Breast epithelium (tissue), 4 donors: ENCODE results near the gene MAZ. TPM values are rescaled to one million over a fixed set of nuclear protein-coding genes. Genes with fewer than 3 reads are reported as not detected.
"Not testable (repeated sequence)": the region's sequence is repeated elsewhere in the genome, so short reads cannot be mapped to it uniquely, and the experiment has no call there.

ENCODE experiments used
- DNase-seq, 2 donors: peaks; one replicate each; pipeline ENCODE4 v3.0.0-alpha.2; 2019; ENCODE audit warnings: low spot score in 2 of 2
- H3K27ac ChIP-seq, 2 donors: fragments of 200-600 bp; sonication (generic) in 1 of 2; one replicate each; pipeline ENCODE4 v1.5.1; 2016 to 2019; ENCODE audit warnings: mild to moderate bottlenecking in 1 of 2
- H3K27me3 ChIP-seq, 2 donors: fragments of 200-600 bp; sonication (generic) in 1 of 2; one replicate each; pipeline versions ENCODE4 v1.5.1 to v1.6.0; 2017 to 2019; ENCODE audit warnings: control low read depth in 1 of 2, mild to moderate bottlenecking in 1 of 2
- H3K36me3 ChIP-seq: fragments of 200-600 bp; one replicate; pipeline ENCODE4 v1.5.1; 2019
- H3K4me1 ChIP-seq, 2 donors: fragments of 200-600 bp; sonication (generic); one replicate each; pipeline ENCODE4 v1.5.1; 2016 to 2019; ENCODE audit warnings: control low read depth in 1 of 2
- H3K4me3 ChIP-seq, 3 donors: fragments of 200-600 bp; sonication (generic); 1 replicate in 2 of 3; 2 replicates in 1 of 3; pipeline ENCODE4 v1.5.1; 2016 to 2019; ENCODE audit warnings: mild to moderate bottlenecking in 3 of 3, moderate library complexity in 2 of 3
- H3K9me3 ChIP-seq, 2 donors: fragments of 200-600 bp; sonication (generic) in 1 of 2; one replicate each; pipeline ENCODE4 v1.5.1; 2016 to 2019; ENCODE audit warnings: control low read depth in 1 of 2
- POLR2A ChIP-seq: fragments of 450-650 bp; IDR thresholded peaks from one replicate; pipeline ENCODE4 v1.6.1; 2016; ENCODE audit warnings: antibody characterized with exemption, mild to moderate bottlenecking, moderate library complexity
- POLR2AphosphoS5 ChIP-seq, 3 donors: sonication (generic); formaldehyde crosslinking; IDR thresholded peaks; one replicate each; pipeline ENCODE4 v1.6.1; 2017; ENCODE audit warnings: antibody characterized with exemption in 3 of 3
- intact Hi-C: fragments of 100-400 bp; cut with DNase I; formaldehyde crosslinking; loops from one replicate; pipeline ENCODE4 v1.15.1; 2023; ENCODE audit warnings: low total_unique reads
- total RNA-seq, 3 donors: library from RNA; depleted of rRNA; stranded (reverse); fragments of >200 nt; gene quantifications; one replicate each; pipeline ENCODE4 v1.1.0, GENCODE V29; 2016
- TF ChIP-seq, protein P1 (sequence below), 3 donors: fragments of 450-650 bp; IDR thresholded peaks; one replicate each; pipeline ENCODE4 v1.5.1; 2016 to 2017; ENCODE audit warnings: antibody characterized with exemption in 3 of 3, mild to moderate bottlenecking in 3 of 3, moderate library complexity in 3 of 3

Gene MAZ
- total RNA-seq, 3 donors from 2014 or later = 49.3 to 61.9 (median 60.0) TPM

DNA sequence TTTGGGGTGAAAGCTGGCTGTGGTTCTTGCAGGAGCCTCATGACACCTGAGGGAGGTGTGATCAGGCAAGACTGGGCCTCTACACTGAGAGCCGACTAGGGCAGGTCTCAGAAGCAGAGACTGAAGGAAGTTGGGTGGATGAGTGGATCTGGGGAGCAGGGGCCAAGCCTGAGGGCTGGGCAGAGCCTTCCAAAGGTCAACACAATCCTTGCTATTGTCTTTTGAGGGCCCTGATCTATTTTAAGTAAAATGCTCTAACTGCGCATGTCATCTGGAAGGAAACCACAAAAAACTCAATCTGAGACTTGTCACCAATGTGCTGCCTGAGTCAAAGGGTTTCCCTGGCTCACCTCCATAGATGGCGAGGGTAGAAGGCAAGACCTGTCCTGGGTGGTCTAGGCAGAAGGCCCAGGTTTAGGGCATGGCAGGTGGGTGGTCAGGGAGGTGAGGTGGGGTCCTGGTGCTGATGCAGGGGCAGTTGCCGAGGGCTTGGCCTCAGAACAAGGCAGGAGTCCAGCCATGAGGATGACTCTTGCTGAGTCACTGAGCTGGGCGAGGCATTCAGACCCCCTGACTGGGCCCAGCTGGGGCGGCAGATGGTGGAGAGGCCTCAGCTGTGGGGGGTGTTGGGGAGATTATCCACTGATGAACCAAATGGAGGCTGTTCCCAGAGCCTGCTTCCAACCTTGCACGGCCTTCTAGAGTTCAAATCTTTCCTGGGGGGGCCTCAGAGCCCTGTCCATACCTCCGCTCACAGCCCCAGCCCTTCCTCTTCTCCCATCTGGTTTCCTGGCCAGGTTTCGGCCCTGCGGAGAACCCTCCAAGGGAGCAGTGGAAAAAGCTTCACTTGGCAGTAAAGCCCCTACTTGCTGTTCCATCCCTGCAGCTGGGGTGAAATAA lies 19.1 kb downstream of the MAZ start:
- TF ChIP-seq, protein P1, sequence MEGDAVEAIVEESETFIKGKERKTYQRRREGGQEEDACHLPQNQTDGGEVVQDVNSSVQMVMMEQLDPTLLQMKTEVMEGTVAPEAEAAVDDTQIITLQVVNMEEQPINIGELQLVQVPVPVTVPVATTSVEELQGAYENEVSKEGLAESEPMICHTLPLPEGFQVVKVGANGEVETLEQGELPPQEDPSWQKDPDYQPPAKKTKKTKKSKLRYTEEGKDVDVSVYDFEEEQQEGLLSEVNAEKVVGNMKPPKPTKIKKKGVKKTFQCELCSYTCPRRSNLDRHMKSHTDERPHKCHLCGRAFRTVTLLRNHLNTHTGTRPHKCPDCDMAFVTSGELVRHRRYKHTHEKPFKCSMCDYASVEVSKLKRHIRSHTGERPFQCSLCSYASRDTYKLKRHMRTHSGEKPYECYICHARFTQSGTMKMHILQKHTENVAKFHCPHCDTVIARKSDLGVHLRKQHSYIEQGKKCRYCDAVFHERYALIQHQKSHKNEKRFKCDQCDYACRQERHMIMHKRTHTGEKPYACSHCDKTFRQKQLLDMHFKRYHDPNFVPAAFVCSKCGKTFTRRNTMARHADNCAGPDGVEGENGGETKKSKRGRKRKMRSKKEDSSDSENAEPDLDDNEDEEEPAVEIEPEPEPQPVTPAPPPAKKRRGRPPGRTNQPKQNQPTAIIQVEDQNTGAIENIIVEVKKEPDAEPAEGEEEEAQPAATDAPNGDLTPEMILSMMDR (IDR thresholded peaks at IDR 0.05) = no peak
- TF ChIP-seq POLR2AphosphoS5 (IDR thresholded peaks at IDR 0.05) = peak in 1 of 3 donors; percentile 7
- Histone ChIP-seq H3K4me3 (peak overlapping the region in 2 of 3 donors; percentile 1 to 27), H3K27ac (peak overlapping the region; percentile 86 to 93), H3K36me3 (no peaks in the 10 kb centered on the region), H3K4me1 (peaks cover 13 to 30% of the 10 kb centered on the region in 2 donors), H3K27me3 (no peaks in the 10 kb centered on the region), H3K9me3 (no peaks in the 10 kb centered on the region)
- intact Hi-C loops = no loop called here
- no peak for DNase-seq

DNA sequence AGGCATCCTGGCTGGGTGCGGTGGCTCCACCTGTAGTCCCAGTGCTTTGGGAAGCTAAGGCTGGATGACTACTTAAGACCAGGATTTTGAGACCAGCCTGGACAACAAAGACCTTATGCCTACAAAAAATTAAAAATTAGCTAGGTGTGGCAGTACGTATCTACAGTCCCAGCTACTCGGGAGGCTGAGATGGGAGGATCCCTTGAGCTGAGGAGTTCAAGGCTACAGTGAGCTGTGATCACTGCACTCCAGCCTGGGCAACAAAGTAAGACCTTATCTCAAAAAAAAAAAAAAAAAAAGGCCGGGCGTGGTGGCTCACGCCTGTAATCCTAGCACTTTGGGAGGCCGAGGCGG lies 20.0 kb downstream of the MAZ start:
- Histone ChIP-seq H3K4me3 (no peak overlapping the region), H3K4me1 (peaks cover 12 to 30% of the 10 kb centered on the region in 2 donors), H3K27ac (peak overlapping the region; percentile 86 to 93), H3K36me3 (no peaks in the 10 kb centered on the region), H3K27me3 (no peaks in the 10 kb centered on the region), H3K9me3 (no peaks in the 10 kb centered on the region)
- intact Hi-C loops = no loop called here
- DNase-seq = no peak
- TF ChIP-seq, protein P1 (IDR thresholded peaks at IDR 0.05) = no peak
- no peak for TF ChIP-seq POLR2A
- TF ChIP-seq POLR2AphosphoS5 (IDR thresholded peaks at IDR 0.05) = no peak

DNA sequence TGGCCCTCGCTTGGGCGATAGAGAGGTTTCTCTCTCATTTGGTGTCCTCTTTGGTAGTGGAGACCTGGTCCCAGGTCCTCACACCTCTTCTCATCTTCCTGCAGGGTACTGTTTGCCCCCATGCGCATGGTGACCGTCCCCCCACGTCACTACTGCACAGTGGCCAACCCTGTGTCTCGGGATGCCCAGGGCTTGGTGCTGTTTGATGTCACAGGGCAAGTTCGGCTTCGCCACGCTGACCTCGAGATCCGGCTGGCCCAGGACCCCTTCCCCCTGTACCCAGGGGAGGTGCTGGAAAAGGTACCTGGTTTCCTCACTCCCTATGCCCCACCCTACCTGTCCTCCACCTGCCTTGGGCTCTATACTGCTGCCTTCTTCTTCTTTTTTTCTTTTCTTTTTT lies 24.4 kb downstream of the MAZ start:
- intact Hi-C loops = no loop called here
- Histone ChIP-seq H3K9me3 (no peaks in the 10 kb centered on the region), H3K27me3 (no peaks in the 10 kb centered on the region), H3K27ac (peak overlapping the region; percentile 22 to 45), H3K36me3 (no peaks in the 10 kb centered on the region), H3K4me3 (no peak overlapping the region), H3K4me1 (peaks cover 0 to 5% of the 10 kb centered on the region in 2 donors)
- TF ChIP-seq POLR2A (no peak), POLR2AphosphoS5 (IDR thresholded peaks at IDR 0.05) (no peak)
- TF ChIP-seq, protein P1 (IDR thresholded peaks at IDR 0.05) = no peak
- no peak for DNase-seq

DNA sequence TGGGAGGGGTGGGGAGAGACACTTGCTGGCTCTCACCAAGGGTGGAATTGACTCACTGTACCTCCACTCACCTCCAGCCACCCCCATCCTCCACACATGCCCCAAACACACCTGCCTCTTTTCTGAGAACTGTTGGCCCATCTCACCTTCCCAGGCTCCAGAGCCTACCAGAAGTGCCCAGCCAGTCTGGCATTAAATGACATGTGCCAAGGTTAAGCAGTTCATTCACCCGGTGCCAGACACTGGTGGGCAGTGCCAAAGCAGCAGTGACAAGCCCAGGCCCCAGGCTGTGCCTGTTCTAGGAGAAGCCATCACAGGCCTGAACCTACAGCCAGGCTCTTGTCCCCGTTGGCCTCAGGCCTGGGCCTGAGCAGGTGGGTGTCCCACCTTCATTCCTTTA lies 25.2 kb downstream of the MAZ start:
- no peak overlapping the region for H3K4me3 ChIP-seq
- no peaks in the 10 kb centered on the region for H3K9me3 ChIP-seq
- H3K4me1 ChIP-seq = no peaks in the 10 kb centered on the region
- TF ChIP-seq, protein P1 (IDR thresholded peaks at IDR 0.05) = no peak
- no peak for TF ChIP-seq POLR2AphosphoS5 (IDR thresholded peaks at IDR 0.05)
- no peak for TF ChIP-seq POLR2A
- intact Hi-C loops = no loop called here
- no peaks in the 10 kb centered on the region for H3K36me3 ChIP-seq
- no peak for DNase-seq
- H3K27ac ChIP-seq = peak overlapping the region; percentile 19 to 45
- H3K27me3 ChIP-seq = no peaks in the 10 kb centered on the region

DNA sequence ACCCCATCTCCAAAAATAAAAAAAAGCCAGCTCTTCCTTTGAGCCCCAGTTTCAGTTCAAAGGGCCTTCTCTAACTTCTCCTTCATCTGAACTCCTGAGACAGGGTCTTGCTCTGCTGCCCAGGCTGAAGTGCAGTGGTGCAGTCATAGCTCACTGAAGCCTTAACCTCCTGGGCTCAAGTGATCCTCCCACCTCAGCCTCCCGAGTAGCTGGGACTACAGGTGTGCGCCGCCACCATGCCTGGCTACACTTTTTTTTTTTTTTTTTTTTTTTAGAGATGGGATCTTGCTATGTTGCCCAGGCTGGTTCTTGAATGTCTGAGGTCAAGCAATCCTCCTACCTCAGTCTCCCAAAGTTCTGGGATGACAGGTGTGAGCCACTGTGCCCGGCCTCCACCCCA lies 26.9 kb downstream of the MAZ start:
- H3K36me3 ChIP-seq, DNase-seq, H3K9me3 ChIP-seq, H3K27ac ChIP-seq, H3K4me1 ChIP-seq, intact Hi-C loops, H3K27me3 ChIP-seq, H3K4me3 ChIP-seq: not testable (repeated sequence)
